K562 (cell line): ENCODE data around the gene KRTAP10-12. TPM values are rescaled to one million over a fixed set of nuclear protein-coding genes. Genes with fewer than 3 reads are reported as not detected.

Source experiments
- ATAC-seq: fragments of 200-7000 bp; cut with Tn5 transposase; 3 replicates; pipeline ENCODE4 v1.9.1; 2020; ENCODE audit warnings: moderate library complexity
- BruUV-seq: library from RNA; stranded (reverse); fragments of 400-500 nt; replicated peaks from 2 replicates; lab custom pipeline; 2021; lab: Mats Ljungman, UMichigan
- CTCF ChIA-PET: fragments of 300-600 bp; formaldehyde crosslinking; extraction: SDS; loops from one replicate; lab custom pipeline; 2021; ENCODE audit warnings: low intra/inter-chr PET ratio; lab: Yijun Ruan, JAX
- POLR2A ChIA-PET: fragments of 300-600, 350-650 bp; sonication (Branson Sonifier 250); formaldehyde crosslinking; extraction: SDS; loops from one replicate; lab custom pipeline; 2021; ENCODE audit warnings: antibody characterized with exemption, inconsistent platforms; lab: Yijun Ruan, JAX
- DNase-seq, 4 experiments: peaks; one replicate each; pipeline versions ENCODE4 v3.0.0 to v3.0.0-alpha.2; 2011 to 2018; ENCODE audit warnings: low spot score in 3 of 4, mixed read lengths in 3 of 4; ENCODE audit errors: extremely low read depth in 1 of 4
- FAIRE-seq: peaks from 2 replicates; lab custom pipeline; 2011; peaks lifted over from hg19 to GRCh38; lab: Jason Lieb, UNC
- H2AFZ ChIP-seq: 2 replicates; pipeline ENCODE4 v1.6.0; 2011; ENCODE audit warnings: low read depth, low read length, control low read depth, inconsistent platforms
- H3K27ac ChIP-seq: fragments of 200-600 bp; 3 replicates; pipeline ENCODE4 v1.8.0; 2011; ENCODE audit warnings: low read depth, mild to moderate bottlenecking, control low read depth, inconsistent platforms, low read length, moderate library complexity, mixed read lengths; ENCODE audit errors: extremely low read depth
- H3K27me3 ChIP-seq, 2 experiments: fragments of 300-600 bp in 1 of 2; 2 replicates in 1 of 2; 3 replicates in 1 of 2; pipeline versions ENCODE4 v1.6.0 to v1.8.0; 2011; ENCODE audit warnings: inconsistent platforms in 2 of 2, low read length in 2 of 2, mild to moderate bottlenecking in 1 of 2, mixed read lengths in 1 of 2, moderate library complexity in 1 of 2; ENCODE audit not compliant: control insufficient read depth in 2 of 2, insufficient read depth in 2 of 2
- H3K36me3 ChIP-seq: fragments of 300-600 bp; 3 replicates; pipeline ENCODE4 v1.8.0; 2011; ENCODE audit warnings: mild to moderate bottlenecking, low read length, inconsistent platforms; ENCODE audit not compliant: control insufficient read depth, insufficient read depth
- H3K4me1 ChIP-seq, 2 experiments: fragments of 200-600 bp in 1 of 2; replicated peaks in 1 of 2; 2 replicates in 1 of 2; 3 replicates in 1 of 2; pipeline versions ENCODE4 v1.5.1 to v1.8.0; 2011; ENCODE audit warnings: inconsistent platforms in 2 of 2, low read length in 2 of 2, mild to moderate bottlenecking in 1 of 2, mixed read lengths in 1 of 2, moderate library complexity in 1 of 2; ENCODE audit not compliant: control insufficient read depth in 2 of 2, insufficient read depth in 2 of 2
- H3K4me2 ChIP-seq: 2 replicates; pipeline ENCODE4 v1.6.1; 2011; ENCODE audit warnings: low read length, control low read depth, inconsistent platforms, mixed read lengths; ENCODE audit not compliant: insufficient read depth
- H3K4me3 ChIP-seq: fragments of 200-600 bp; sonication (generic), shearing (Covaris generic); 2 replicates; pipeline ENCODE4 v1.5.1; 2016; ENCODE audit warnings: control low read depth, inconsistent platforms
- H3K79me2 ChIP-seq: fragments of 200-600 bp; 3 replicates; pipeline ENCODE4 v1.8.0; 2011; ENCODE audit warnings: low read length, inconsistent platforms; ENCODE audit not compliant: control insufficient read depth, insufficient read depth
- H3K9ac ChIP-seq, 2 experiments: 2 replicates each; pipeline versions ENCODE4 v1.6.0 to v1.6.1; 2011; ENCODE audit warnings: low read depth in 2 of 2, low read length in 2 of 2, control low read depth in 1 of 2, inconsistent platforms in 1 of 2, mild to moderate bottlenecking in 1 of 2, mixed read lengths in 1 of 2; ENCODE audit not compliant: insufficient read depth in 1 of 2
- H3K9me1 ChIP-seq: one replicate; pipeline ENCODE4 v1.6.0; 2011; ENCODE audit warnings: inconsistent platforms, mild to moderate bottlenecking, low read length, moderate library complexity; ENCODE audit not compliant: control insufficient read depth, insufficient read depth
- H3K9me3 ChIP-seq: replicated peaks from 2 replicates; pipeline ENCODE4 v1.5.1; 2011; ENCODE audit warnings: low read depth, low read length, inconsistent platforms; ENCODE audit not compliant: control insufficient read depth, insufficient read depth
- H4K20me1 ChIP-seq: replicated peaks from 2 replicates; pipeline ENCODE4 v1.6.1; 2011; ENCODE audit warnings: low read length, inconsistent platforms, mixed read lengths; ENCODE audit not compliant: control insufficient read depth, insufficient read depth
- MAFF ChIP-seq: IDR thresholded peaks from 2 replicates; pipeline ENCODE4 v1.6.1; 2012; ENCODE audit warnings: low read length, improper control_type of control experiment
- RBM25 ChIP-seq: fragments of 200-400 bp; formaldehyde crosslinking; IDR thresholded peaks from 2 replicates; pipeline ENCODE4 v1.6.1; 2018; ENCODE audit warnings: low read length, low read depth, moderate library complexity; ENCODE audit not compliant: severe bottlenecking
- WGBS: fragments of 100-300 bp; shearing (Covaris generic); methylation state at CpG from one replicate; pipeline ENCODE4 v1.1.6; 2016; ENCODE audit warnings: low coverage, mixed read lengths; ENCODE audit not compliant: insufficient coverage; ENCODE audit errors: missing lambda C conversion rate; 5-methylcytosine and 5-hydroxymethylcytosine counted together
- in situ Hi-C: fragments of 300-500 bp; cut with MboI; formaldehyde crosslinking; loops from 4 replicates; pipeline ENCODE4 v1.15.0; 2018; ENCODE audit warnings: inconsistent platforms, mixed read lengths
- intact Hi-C: fragments of 100-400 bp; cut with micrococcal nuclease; formaldehyde crosslinking; loops from 2 replicates; pipeline ENCODE4 v1.14.2; 2022
- polyA plus RNA-seq, 8 experiments: library from polyadenylated mRNA; depleted of rRNA in 4 of 8; stranded (reverse) in 5 of 8; unstranded in 3 of 8; fragments of >200 nt; fragmentation: Nextera tagmentation in 2 of 8; fragmentation: Illumina TruSeq in 1 of 8; extraction: Ambion mirVana in 2 of 8; extraction: Trizol in 1 of 8; gene quantifications; 2 replicates each; pipeline versions ENCODE4 v1.2.1 to v1.2.3, GENCODE V29; 2011 to 2014; ENCODE audit warnings: inconsistent platforms in 1 of 8, missing spikeins in 1 of 8
- total RNA-seq, 7 experiments: library from RNA; depleted of rRNA in 6 of 7; stranded (reverse); fragments of >200 nt in 6 of 7; fragmentation: Illumina TruSeq in 2 of 7; extraction: Trizol in 2 of 7; gene quantifications; 2 replicates each; pipeline versions ENCODE4 v1.2.1 to v1.2.3, GENCODE V29; 2011 to 2021; ENCODE audit warnings: low replicate concordance in 1 of 7
- TF ChIP-seq, protein P1 (sequence below): fragments of 450-650 bp; IDR thresholded peaks from 2 replicates; pipeline ENCODE4 v1.6.1; 2016; ENCODE audit warnings: mild to moderate bottlenecking, moderate library complexity

Gene KRTAP10-12
- total and polyA plus RNA-seq, 9 of the 15 experiments (the other 6 are each of a cell fraction or from before 2014, with no cell fraction given), result not detected

GRCh38 chr21:44724196-44724595 is 27.2 kb downstream of the KRTAP10-12 start:
- peaks cover 49 to 61% of the 10 kb centered on the region in 2 experiments; a peak in 4 of 5 replicates for H3K27me3 ChIP-seq
- no peaks in the 10 kb centered on the region for H3K9me1 ChIP-seq
- no peak overlapping the region for H2AFZ ChIP-seq
- H3K9me3 ChIP-seq, result no peaks in the 10 kb centered on the region
- TF ChIP-seq MAFF (no peak), RBM25 (no peak)
- peaks cover 0 to 10% of the 10 kb centered on the region in 2 experiments; a peak in 2 of 5 replicates for H3K4me1 ChIP-seq
- intact Hi-C loops, result no loop called here
- ATAC-seq (no peak), FAIRE-seq (no peak), DNase-seq (no peak)
- ChIA-PET CTCF (no interaction called here), POLR2A (interaction anchor here (1.0 kb wide), 1 partner anchor 18 kb away, joined by 3 read pairs; no protein-coding TSS in a partner anchor)
- H3K79me2 ChIP-seq, result no peaks in the 10 kb centered on the region
- no peak overlapping the region for H3K9ac ChIP-seq
- no TSS peak for BruUV-seq
- no peak overlapping the region for H3K4me2 ChIP-seq
- H3K27ac ChIP-seq, result no peak overlapping the region
- H4K20me1 ChIP-seq, result peaks cover 8% of the 10 kb centered on the region; the same call in 1 of the 2 replicates
- in situ Hi-C loops, result no loop called here
- H3K4me3 ChIP-seq, result no peak overlapping the region
- H3K36me3 ChIP-seq, result no peaks in the 10 kb centered on the region
- WGBS, result 3% methylated on average over 7 of the region's 7 CpGs

DNA sequence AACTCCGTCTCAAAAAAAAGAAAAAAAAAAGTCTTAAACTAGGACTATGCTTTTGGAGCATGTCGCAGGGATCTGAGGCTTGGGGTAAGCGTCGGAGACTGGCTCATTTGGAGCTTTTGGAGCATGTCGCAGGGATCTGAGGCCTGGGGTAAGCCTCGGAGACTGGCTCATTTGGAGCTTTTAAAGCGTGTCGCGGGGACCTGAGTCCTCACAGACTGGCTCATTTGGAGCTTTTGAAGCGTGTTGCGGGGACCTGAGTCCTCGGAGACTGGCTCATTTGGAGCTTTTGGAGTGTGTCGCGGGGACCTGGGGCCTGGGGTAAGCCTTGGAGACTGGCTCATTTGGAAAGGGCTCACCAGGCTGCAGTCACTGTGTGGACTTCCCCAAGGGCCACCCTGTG is 28.0 kb downstream of the KRTAP10-12 start:
- Histone ChIP-seq H3K4me2 (no peak overlapping the region), H3K9me3 (no peaks in the 10 kb centered on the region), H3K27me3 (peaks cover 57 to 68% of the 10 kb centered on the region in 2 experiments; a peak in 4 of 5 replicates), H3K79me2 (no peaks in the 10 kb centered on the region), H3K4me1 (peaks cover 0 to 15% of the 10 kb centered on the region in 2 experiments; a peak in 2 of 5 replicates), H3K27ac (no peak overlapping the region), H4K20me1 (peaks cover 8% of the 10 kb centered on the region; the same call in 1 of the 2 replicates), H3K9ac (no peak overlapping the region), H3K9me1 (no peaks in the 10 kb centered on the region), H3K36me3 (no peaks in the 10 kb centered on the region), H2AFZ (no peak overlapping the region), H3K4me3 (no peak overlapping the region)
- DNase-seq (no peak), FAIRE-seq (no peak), ATAC-seq (no peak)
- 5% methylated on average over 14 of the region's 14 CpGs for WGBS
- CTCF ChIA-PET, result no interaction called here
- POLR2A ChIA-PET, result interaction anchor here (0.6 to 1.0 kb wide), 2 partner anchors 17 to 381 kb away, joined by 3 to 4 read pairs; no protein-coding TSS in a partner anchor
- in situ Hi-C loops (no loop called here), intact Hi-C loops (no loop called here)
- no TSS peak for BruUV-seq
- TF ChIP-seq, protein P1, sequence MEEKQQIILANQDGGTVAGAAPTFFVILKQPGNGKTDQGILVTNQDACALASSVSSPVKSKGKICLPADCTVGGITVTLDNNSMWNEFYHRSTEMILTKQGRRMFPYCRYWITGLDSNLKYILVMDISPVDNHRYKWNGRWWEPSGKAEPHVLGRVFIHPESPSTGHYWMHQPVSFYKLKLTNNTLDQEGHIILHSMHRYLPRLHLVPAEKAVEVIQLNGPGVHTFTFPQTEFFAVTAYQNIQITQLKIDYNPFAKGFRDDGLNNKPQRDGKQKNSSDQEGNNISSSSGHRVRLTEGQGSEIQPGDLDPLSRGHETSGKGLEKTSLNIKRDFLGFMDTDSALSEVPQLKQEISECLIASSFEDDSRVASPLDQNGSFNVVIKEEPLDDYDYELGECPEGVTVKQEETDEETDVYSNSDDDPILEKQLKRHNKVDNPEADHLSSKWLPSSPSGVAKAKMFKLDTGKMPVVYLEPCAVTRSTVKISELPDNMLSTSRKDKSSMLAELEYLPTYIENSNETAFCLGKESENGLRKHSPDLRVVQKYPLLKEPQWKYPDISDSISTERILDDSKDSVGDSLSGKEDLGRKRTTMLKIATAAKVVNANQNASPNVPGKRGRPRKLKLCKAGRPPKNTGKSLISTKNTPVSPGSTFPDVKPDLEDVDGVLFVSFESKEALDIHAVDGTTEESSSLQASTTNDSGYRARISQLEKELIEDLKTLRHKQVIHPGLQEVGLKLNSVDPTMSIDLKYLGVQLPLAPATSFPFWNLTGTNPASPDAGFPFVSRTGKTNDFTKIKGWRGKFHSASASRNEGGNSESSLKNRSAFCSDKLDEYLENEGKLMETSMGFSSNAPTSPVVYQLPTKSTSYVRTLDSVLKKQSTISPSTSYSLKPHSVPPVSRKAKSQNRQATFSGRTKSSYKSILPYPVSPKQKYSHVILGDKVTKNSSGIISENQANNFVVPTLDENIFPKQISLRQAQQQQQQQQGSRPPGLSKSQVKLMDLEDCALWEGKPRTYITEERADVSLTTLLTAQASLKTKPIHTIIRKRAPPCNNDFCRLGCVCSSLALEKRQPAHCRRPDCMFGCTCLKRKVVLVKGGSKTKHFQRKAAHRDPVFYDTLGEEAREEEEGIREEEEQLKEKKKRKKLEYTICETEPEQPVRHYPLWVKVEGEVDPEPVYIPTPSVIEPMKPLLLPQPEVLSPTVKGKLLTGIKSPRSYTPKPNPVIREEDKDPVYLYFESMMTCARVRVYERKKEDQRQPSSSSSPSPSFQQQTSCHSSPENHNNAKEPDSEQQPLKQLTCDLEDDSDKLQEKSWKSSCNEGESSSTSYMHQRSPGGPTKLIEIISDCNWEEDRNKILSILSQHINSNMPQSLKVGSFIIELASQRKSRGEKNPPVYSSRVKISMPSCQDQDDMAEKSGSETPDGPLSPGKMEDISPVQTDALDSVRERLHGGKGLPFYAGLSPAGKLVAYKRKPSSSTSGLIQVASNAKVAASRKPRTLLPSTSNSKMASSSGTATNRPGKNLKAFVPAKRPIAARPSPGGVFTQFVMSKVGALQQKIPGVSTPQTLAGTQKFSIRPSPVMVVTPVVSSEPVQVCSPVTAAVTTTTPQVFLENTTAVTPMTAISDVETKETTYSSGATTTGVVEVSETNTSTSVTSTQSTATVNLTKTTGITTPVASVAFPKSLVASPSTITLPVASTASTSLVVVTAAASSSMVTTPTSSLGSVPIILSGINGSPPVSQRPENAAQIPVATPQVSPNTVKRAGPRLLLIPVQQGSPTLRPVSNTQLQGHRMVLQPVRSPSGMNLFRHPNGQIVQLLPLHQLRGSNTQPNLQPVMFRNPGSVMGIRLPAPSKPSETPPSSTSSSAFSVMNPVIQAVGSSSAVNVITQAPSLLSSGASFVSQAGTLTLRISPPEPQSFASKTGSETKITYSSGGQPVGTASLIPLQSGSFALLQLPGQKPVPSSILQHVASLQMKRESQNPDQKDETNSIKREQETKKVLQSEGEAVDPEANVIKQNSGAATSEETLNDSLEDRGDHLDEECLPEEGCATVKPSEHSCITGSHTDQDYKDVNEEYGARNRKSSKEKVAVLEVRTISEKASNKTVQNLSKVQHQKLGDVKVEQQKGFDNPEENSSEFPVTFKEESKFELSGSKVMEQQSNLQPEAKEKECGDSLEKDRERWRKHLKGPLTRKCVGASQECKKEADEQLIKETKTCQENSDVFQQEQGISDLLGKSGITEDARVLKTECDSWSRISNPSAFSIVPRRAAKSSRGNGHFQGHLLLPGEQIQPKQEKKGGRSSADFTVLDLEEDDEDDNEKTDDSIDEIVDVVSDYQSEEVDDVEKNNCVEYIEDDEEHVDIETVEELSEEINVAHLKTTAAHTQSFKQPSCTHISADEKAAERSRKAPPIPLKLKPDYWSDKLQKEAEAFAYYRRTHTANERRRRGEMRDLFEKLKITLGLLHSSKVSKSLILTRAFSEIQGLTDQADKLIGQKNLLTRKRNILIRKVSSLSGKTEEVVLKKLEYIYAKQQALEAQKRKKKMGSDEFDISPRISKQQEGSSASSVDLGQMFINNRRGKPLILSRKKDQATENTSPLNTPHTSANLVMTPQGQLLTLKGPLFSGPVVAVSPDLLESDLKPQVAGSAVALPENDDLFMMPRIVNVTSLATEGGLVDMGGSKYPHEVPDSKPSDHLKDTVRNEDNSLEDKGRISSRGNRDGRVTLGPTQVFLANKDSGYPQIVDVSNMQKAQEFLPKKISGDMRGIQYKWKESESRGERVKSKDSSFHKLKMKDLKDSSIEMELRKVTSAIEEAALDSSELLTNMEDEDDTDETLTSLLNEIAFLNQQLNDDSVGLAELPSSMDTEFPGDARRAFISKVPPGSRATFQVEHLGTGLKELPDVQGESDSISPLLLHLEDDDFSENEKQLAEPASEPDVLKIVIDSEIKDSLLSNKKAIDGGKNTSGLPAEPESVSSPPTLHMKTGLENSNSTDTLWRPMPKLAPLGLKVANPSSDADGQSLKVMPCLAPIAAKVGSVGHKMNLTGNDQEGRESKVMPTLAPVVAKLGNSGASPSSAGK, result no peak
